ENCODE results near the gene ZNF597.

Gene ZNF597

DNA sequence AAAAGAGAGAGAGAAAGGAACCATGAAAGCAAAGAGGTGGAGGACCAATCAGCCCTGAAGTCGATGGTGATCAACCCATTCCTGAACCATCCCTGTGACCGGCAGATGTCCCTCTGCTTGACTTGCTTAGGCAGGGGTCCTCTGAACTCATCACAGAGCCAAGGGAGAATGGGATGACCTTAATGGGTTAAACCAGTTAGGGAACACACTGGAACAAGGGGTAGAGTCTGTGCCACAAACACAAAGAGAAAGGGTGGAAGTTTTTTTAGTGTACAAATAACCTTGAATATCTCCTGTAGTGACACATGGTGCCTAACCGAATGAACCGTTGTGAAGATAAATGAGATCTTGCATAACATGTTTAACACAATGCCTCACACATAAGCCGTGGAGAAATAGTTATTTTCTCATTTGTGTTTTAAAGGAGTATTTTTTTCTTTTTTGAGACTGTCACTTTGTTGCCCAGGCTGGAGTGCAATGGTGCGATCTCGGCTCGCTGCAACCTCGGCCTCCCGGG lies 11.4 kb upstream of the ZNF597 start:
- no peak for DNase-seq

DNA sequence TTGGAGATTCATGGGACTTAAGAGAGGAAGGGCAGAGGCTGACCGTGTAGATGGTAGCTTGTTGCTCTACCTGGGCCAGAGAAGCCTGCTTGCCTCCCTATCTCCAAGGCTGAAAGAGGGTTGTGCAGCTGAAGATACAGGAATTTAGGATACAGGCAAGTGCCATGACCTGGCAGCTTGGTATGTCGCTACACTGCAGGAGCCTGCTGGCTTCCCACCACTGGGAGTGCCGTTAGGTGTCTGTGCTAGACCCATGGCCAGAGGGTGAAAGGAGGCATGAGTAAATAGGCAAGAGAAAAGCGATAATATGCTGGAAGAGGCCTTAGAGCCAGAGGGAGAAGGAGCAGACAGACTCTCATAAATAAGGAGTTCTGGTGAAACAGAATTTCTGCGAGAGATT lies 10.8 kb upstream of the ZNF597 start:
- DNase-seq: no peak

DNA sequence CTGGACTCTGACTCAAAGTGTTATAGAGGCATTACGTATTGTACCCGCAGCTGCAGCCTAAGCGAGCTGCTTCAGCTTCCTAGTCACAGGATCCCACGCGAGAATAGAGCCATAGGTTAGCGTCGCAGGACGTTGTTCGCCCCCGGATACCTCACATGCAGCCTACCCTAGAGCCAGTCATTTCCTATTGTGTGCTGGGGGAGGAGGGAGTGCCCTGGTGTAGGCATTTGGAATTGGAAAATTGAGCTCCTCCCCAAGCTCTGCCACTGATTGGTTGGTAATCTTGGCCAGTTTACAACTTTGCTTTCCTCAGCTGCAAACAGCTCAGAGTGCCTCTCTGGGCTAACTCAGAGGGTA lies 706 bp upstream of the ZNF597 start:
- peak; percentile 53 for DNase-seq

GRCh38 chr16:3439637-3440036 lies 3.7 kb downstream of the ZNF597 start:
- DNase-seq: no peak

- no peak for DNase-seq
Observed at GRCh38 chr16:3434373-3434772, 8.9 kb downstream of the ZNF597 start.

DNA sequence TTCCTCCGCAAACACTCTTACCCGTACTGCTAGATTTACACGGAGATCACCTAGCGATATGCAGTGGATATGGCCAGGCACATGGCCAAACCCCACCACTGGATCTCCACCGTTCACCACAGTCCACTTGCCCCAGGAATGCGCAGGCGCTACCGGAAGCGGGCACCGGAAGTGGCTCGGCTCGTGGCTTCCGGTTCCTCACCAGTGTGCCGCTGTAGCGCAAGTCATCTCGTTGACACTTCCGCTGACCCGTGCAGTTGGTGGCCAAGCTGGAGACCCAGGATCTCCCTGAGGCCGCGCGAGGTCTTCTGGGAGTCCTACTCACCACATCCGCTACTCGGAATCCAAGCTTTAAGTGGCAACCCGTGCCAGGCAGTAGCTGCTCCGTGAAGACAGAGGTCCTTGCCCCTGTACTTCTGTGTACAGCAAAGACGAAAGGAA lies 11.5 kb downstream of the ZNF597 start:
- peak; percentile 59 for DNase-seq

DNA sequence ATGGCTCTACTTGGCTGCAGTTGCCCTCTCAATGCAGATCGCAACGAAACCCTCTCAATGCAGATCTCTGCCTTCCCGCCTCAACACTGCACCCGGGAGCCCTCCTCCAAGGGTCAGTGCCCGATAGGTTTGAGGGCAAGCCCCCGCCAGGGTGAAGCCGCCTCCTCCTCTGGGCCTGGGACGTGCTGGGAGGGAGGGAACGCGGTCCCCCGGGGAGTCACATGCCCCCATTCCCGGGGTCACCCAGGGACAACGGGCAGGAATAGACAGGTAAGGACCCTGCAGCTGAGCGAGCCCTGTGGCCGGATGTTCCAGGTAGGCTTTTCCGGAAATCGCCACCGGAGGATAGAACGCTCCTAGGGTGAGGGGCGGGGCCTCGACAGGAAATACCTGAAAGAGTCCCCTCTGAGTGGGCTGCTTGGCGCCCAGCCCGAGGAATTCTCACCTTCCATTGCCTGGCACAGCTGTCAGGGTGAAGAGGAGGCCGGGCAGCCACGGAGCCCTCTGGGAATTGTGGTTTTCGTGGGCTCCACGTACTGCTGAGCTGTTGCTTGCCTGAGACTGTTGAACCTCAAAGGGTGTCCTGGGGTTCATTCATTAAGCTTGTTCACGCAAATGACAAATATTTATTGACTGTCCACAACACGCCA lies 29.4 kb downstream of the ZNF597 start:
- no peak for DNase-seq

DNA sequence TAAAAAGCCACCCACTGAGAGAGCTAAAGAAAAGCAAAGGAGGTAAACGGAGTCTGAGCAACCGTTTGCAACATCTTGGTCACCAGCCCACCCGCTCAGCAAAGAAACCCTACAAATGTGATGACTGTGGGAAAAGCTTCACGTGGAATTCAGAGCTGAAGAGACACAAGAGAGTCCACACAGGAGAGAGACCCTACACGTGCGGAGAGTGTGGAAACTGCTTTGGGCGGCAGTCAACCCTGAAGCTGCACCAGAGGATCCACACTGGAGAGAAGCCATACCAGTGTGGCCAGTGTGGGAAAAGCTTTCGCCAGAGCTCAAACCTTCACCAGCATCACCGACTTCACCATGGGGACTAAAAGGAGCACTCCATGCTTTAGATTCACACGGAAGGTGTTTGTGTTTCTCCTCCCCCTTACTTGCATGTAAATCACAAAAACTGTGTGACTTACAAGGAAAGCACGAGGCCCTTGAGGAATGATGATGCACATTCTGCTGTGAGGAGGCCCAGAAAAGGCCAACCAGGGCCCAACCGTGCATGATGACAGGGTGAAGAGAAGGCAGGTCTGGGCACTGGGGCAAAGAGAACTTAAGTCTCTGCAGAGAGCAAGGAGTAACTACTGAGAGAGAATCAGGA lies 34.6 kb downstream of the ZNF597 start:
- no peak for DNase-seq

DNA sequence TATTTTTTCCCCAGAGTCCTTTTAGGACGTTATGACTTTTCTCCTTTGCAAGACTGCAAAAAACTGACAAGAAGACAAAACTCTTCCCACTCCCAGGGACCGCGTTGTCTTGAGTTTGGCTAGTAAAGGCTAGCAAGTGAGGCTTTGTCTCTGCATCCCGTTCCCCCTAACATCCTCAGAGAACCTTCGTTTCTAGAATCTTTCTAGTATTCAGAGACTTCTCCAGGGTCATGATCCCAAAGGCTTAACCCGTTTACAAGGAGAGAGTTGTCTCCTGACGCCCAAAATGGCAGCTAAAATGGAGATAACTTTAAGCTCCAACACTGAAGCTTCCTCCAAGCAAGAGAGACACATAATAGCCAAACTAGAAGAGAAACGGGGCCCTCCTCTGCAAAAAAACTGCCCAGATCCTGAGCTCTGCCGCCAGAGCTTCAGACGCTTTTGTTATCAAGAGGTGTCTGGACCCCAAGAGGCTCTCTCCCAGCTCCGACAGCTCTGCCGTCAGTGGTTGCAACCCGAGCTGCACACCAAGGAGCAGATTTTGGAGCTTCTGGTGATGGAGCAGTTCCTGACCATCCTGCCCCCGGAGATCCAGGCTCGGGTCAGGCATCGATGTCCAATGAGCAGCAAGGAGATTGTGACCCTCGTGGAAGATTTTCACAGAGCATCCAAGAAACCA lies 41.4 kb downstream of the ZNF597 start:
- DNase-seq: no peak

DNA sequence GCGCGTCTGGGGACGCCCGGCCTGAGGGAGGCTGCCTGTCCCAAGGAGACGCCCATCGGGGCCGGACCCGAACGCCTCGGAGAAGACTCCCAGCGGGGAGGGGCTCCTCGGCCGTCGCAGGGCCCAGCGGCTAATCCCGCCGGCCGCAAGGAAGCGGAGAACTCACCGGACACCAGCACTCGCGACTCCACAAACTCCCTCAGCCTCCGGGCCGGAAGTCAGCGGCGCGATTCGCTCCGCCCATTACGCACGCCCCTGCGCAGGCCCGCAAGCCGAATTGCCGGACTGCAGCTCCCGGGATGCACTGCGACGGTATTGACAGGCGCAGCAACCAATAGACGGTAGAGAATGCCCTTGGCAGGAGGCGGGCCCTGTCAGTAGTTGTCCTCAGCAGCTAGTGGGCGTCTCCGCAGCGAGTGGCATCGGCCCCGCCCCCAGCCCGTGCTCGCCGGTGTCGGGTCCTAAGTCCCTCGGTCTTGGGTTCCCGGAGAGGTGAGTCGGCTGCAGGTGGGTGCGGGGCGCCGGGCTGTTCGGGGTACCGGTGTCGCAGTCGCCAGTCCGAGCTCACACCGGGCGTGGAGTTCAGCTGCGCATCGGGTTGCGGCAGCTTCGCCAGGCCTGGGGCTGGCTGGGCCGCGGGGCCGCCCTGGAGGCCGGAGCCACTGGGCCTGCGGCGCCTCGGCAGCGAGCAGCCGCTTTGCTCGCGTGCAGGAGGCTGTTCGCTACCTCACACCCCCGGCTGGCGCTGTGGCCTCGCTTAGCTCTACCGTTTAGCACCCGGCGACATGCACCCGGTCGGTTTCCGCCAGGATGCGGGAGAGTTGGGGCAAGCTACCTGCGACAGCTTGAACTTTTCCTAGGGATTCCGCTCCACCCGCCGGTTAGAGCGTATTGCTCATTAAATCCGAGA lies 42.3 kb downstream of the ZNF597 start, which contains the start of the genes ZNF174 and ZSCAN32:
Gene ZNF174 (plus strand): TSS at position 437 of the 910 bp plus-strand sequence. CDS start 790 bp downstream, outside the sequence.
Gene ZSCAN32 (minus strand): TSS at position 226 of the 910 bp plus-strand sequence. CDS start 3,447 bp downstream, outside the sequence.
- peak; percentile 97 for DNase-seq

- peak; percentile 40 for DNase-seq
Observed at GRCh38 chr16:3400446-3400778, 42.9 kb downstream of the ZNF597 start.

DNA sequence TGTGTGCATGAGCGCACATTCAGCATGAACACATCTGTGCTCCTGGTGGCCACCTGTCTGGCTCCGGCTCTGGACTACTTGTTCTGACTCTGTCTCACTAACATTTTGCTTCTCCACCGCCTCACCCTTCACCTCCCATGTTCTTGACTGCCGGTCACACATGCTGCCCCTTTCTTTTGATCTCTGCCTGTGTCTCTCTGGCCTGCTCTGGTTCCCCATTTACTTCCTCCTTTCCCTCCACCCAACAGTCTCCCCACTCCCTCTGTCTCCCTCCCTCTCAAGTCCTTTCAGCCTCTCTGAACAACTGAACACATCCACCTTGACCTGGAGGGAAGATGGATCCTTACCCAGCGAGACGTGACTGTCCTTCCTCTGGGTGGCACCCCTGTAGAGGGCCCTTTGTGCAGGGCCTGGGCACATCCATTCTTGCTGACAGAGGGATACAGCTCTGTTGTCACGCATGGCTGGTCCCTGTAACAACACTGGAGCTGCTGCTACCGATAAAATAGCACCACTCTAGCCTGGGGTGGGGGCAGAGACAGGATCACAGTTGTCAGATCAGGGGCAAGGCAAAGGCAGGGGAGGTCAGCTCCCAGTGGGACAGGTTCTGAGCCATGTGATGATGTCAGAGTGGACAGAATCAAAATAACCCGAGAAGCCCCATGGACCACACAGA lies 53.5 kb downstream of the ZNF597 start:
- DNase-seq: no peak

DNA sequence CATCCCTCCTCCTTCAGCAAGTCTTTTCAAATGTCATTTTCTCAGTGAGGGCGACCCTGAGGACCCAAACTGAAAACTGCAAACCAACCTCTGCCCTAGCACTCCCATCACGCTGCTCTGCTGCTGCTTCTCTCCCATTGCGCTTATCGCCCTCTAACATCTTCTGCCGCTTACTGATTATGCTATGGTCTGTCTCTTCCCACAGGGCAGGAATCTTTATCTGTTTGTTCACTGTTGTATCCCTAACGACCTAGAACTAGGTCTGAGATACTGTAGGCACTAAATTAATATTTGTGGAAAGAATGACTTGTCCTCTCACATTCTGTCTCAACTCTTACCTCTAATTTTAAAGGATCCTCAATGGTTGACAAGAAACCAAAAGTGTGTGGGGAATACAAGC lies 55.0 kb downstream of the ZNF597 start:
- DNase-seq: no peak

DNA sequence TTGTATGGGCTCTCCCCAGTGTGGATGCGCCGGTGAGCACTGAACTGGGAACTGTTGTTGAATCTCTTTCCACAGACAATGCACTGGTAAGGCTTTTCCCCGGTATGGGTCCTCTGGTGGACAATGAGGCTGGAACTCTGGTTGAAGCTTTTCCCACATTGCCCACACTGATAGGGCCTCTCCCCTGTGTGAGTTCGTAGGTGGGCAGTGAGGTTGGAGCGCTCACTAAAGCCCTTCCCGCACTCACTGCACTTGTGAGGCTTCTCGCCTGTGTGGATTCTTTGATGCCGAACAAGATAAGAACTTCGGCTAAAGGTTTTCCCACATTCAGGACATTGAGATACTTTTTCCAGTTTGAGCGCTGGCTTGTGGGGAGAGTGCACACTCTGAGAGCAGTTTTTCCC lies 60.3 kb downstream of the ZNF597 start:
- DNase-seq: no peak

Measured in DMS53 (cell line).